Peyer's patch (tissue), 4 donors: ENCODE measurements around the gene SIAH1. TPM values are rescaled to one million over a fixed set of nuclear protein-coding genes. Genes with fewer than 3 reads are reported as not detected.

Experiments
- DNase-seq, 3 donors: peaks; one replicate each; pipeline ENCODE4 v3.0.0-alpha.2; 2017 to 2019
- H3K27ac ChIP-seq, 4 donors: fragments of 200-600 bp; sonication (generic); one replicate each; pipeline ENCODE4 v1.5.1; 2016 to 2019
- H3K27me3 ChIP-seq, 2 donors: fragments of 200-600 bp; sonication (generic); one replicate each; pipeline ENCODE4 v1.5.1; 2019
- H3K36me3 ChIP-seq, 3 donors: fragments of 200-600 bp; sonication (generic); one replicate each; pipeline ENCODE4 v1.5.1; 2016 to 2019
- H3K4me1 ChIP-seq, 4 donors: fragments of 200-600 bp; sonication (generic); one replicate each; pipeline ENCODE4 v1.5.1; 2016 to 2019
- H3K4me3 ChIP-seq, 4 donors: fragments of 200-600 bp; sonication (generic); 1 replicate in 3 of 4; 2 replicates in 1 of 4; pipeline ENCODE4 v1.5.1; 2016 to 2019; ENCODE audit warnings: mild to moderate bottlenecking in 1 of 4
- H3K9me3 ChIP-seq, 4 donors: fragments of 200-600 bp; sonication (generic); one replicate each; pipeline ENCODE4 v1.5.1; 2016 to 2019; ENCODE audit warnings: mild to moderate bottlenecking in 1 of 4
- POLR2A ChIP-seq, 2 donors: fragments of 450-650 bp; IDR thresholded peaks; one replicate each; pipeline ENCODE4 v1.5.1; 2017; ENCODE audit warnings: antibody characterized with exemption in 2 of 2, mild to moderate bottlenecking in 2 of 2, moderate library complexity in 2 of 2
- total RNA-seq, 4 donors: library from RNA; depleted of rRNA; stranded (reverse); fragments of >200 nt; gene quantifications; one replicate each; pipeline ENCODE4 v1.1.0, GENCODE V29; 2016
- TF ChIP-seq, protein P1 (sequence below), 6 experiments: fragments of 450-650 bp in 4 of 6; fragments of 200-600 bp in 2 of 6; sonication (generic) in 1 of 6; IDR thresholded peaks; one replicate each; pipeline ENCODE4 v1.5.1; 2017 to 2019; ENCODE audit warnings: antibody characterized with exemption in 6 of 6, mild to moderate bottlenecking in 3 of 6, moderate library complexity in 1 of 6

SIAH1 gene
- total RNA-seq, 4 donors from 2014 or later, result 27.7 to 35.3 (median 31.4) TPM

GRCh38 chr16:48342591-48342990, 42.6 kb downstream of the SIAH1 start:
- Histone ChIP-seq H3K4me1 (no peaks in the 10 kb centered on the region), H3K27ac (no peak overlapping the region), H3K27me3 (no peaks in the 10 kb centered on the region), H3K4me3 (no peak overlapping the region), H3K9me3 (no peaks in the 10 kb centered on the region), H3K36me3 (peaks cover 0 to 42% (median 0%) of the 10 kb centered on the region in 3 donors)
- TF ChIP-seq, protein P1, sequence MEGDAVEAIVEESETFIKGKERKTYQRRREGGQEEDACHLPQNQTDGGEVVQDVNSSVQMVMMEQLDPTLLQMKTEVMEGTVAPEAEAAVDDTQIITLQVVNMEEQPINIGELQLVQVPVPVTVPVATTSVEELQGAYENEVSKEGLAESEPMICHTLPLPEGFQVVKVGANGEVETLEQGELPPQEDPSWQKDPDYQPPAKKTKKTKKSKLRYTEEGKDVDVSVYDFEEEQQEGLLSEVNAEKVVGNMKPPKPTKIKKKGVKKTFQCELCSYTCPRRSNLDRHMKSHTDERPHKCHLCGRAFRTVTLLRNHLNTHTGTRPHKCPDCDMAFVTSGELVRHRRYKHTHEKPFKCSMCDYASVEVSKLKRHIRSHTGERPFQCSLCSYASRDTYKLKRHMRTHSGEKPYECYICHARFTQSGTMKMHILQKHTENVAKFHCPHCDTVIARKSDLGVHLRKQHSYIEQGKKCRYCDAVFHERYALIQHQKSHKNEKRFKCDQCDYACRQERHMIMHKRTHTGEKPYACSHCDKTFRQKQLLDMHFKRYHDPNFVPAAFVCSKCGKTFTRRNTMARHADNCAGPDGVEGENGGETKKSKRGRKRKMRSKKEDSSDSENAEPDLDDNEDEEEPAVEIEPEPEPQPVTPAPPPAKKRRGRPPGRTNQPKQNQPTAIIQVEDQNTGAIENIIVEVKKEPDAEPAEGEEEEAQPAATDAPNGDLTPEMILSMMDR (IDR thresholded peaks at IDR 0.05), result no peak
- TF ChIP-seq POLR2A (IDR thresholded peaks at IDR 0.05), result no peak
- DNase-seq, result no peak

- no peak for TF ChIP-seq POLR2A (IDR thresholded peaks at IDR 0.05)
- TF ChIP-seq, protein P1 (IDR thresholded peaks at IDR 0.05), result no peak
- no peak for DNase-seq
- Histone ChIP-seq H3K9me3 (no peaks in the 10 kb centered on the region), H3K27ac (no peak overlapping the region), H3K27me3 (no peaks in the 10 kb centered on the region), H3K36me3 (peaks cover 0 to 55% (median 0%) of the 10 kb centered on the region in 3 donors), H3K4me1 (no peaks in the 10 kb centered on the region), H3K4me3 (no peak overlapping the region)
These were observed 45.2 kb downstream of the SIAH1 start for GRCh38 chr16:48340054-48340453.

DNA sequence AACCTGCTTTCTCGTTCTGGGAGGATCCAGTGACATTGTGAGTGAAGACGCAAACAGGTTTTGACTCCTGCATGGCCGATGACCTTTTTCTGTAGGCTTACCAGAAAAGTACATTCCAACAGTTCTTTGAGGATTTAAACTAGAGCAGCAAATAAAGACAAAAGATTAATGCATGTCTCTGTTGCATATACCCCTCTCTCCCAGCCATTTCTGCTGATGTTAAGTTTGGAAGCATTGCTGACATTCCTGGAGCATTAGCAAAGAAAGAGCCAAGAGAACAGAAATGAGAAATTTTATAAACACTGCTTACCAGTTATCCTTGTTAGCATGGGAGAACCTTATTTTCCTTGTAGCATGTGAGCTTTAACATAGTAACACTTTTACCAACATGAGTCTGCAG, 49.3 kb downstream of the SIAH1 start:
- Histone ChIP-seq H3K4me1 (no peaks in the 10 kb centered on the region), H3K9me3 (no peaks in the 10 kb centered on the region), H3K27ac (no peak overlapping the region), H3K27me3 (no peaks in the 10 kb centered on the region), H3K4me3 (no peak overlapping the region), H3K36me3 (peaks cover 0 to 50% (median 0%) of the 10 kb centered on the region in 3 donors)
- DNase-seq, result no peak
- no peak for TF ChIP-seq POLR2A (IDR thresholded peaks at IDR 0.05)
- TF ChIP-seq, protein P1 (IDR thresholded peaks at IDR 0.05), result no peak

- H3K27ac ChIP-seq, result no peak overlapping the region
- H3K4me3 ChIP-seq, result no peak overlapping the region
- no peaks in the 10 kb centered on the region for H3K27me3 ChIP-seq
- DNase-seq, result no peak
- peaks cover 0 to 37% (median 0%) of the 10 kb centered on the region in 3 donors for H3K36me3 ChIP-seq
- H3K4me1 ChIP-seq, result no peaks in the 10 kb centered on the region
- no peaks in the 10 kb centered on the region for H3K9me3 ChIP-seq
- no peak for TF ChIP-seq POLR2A (IDR thresholded peaks at IDR 0.05)
- TF ChIP-seq, protein P1 (IDR thresholded peaks at IDR 0.05), result no peak
These were observed 50.9 kb downstream of the SIAH1 start for GRCh38 chr16:48334325-48334724.

- H3K36me3 ChIP-seq, result peaks cover 0 to 33% (median 0%) of the 10 kb centered on the region in 3 donors
- H3K4me1 ChIP-seq, result no peaks in the 10 kb centered on the region
- no peak for TF ChIP-seq POLR2A (IDR thresholded peaks at IDR 0.05)
- TF ChIP-seq, protein P1 (IDR thresholded peaks at IDR 0.05), result no peak
- DNase-seq, result no peak
- H3K27ac ChIP-seq, result no peak overlapping the region
- H3K27me3 ChIP-seq, result no peaks in the 10 kb centered on the region
- no peak overlapping the region for H3K4me3 ChIP-seq
- H3K9me3 ChIP-seq, result no peaks in the 10 kb centered on the region
These were observed 52.2 kb downstream of the SIAH1 start for GRCh38 chr16:48332978-48333377.

GRCh38 chr16:48330841-48331192, 54.4 kb downstream of the SIAH1 start:
- Histone ChIP-seq H3K36me3 (peaks cover 0 to 22% (median 0%) of the 10 kb centered on the region in 3 donors), H3K27me3 (no peaks in the 10 kb centered on the region), H3K27ac (no peak overlapping the region), H3K9me3 (no peaks in the 10 kb centered on the region), H3K4me1 (no peaks in the 10 kb centered on the region), H3K4me3 (no peak overlapping the region)
- no peak for DNase-seq
- TF ChIP-seq, protein P1 (IDR thresholded peaks at IDR 0.05), result no peak
- no peak for TF ChIP-seq POLR2A (IDR thresholded peaks at IDR 0.05)
